Nephron (organoid): ENCODE results near the gene TBXAS1.

ENCODE experiments used
- H3K27ac Mint-ChIP-seq, 3 experiments: 2 replicates each; pipeline ENCODE4 v1.8.0; 2020; ENCODE audit warnings: mixed read lengths in 3 of 3, mild to moderate bottlenecking in 2 of 3, moderate library complexity in 1 of 3
- H3K27me3 Mint-ChIP-seq: 2 replicates; pipeline ENCODE4 v1.8.0; 2021; ENCODE audit warnings: low read depth, mild to moderate bottlenecking, moderate library complexity, mixed read lengths
- H3K36me3 Mint-ChIP-seq: 2 replicates; pipeline ENCODE4 v1.8.0; 2020; ENCODE audit warnings: low read depth, mixed read lengths
- H3K4me1 Mint-ChIP-seq: 2 replicates; pipeline ENCODE4 v1.8.0; 2020; ENCODE audit warnings: mixed read lengths
- H3K4me3 Mint-ChIP-seq, 3 experiments: 2 replicates each; pipeline ENCODE4 v1.8.0; 2020; ENCODE audit warnings: mild to moderate bottlenecking in 3 of 3, mixed read lengths in 3 of 3, moderate library complexity in 2 of 3
- H3K9me3 Mint-ChIP-seq: 2 replicates; pipeline ENCODE4 v1.8.0; 2020; ENCODE audit warnings: mixed read lengths
- CTCF ChIP-seq, 3 experiments: fragments of 200-600 bp; sonication (generic); IDR thresholded peaks; one replicate each; pipeline ENCODE4 v1.5.0; 2021; ENCODE audit warnings: antibody characterized with exemption in 3 of 3; ENCODE audit not compliant: unreplicated experiment in 3 of 3

TBXAS1 gene

DNA sequence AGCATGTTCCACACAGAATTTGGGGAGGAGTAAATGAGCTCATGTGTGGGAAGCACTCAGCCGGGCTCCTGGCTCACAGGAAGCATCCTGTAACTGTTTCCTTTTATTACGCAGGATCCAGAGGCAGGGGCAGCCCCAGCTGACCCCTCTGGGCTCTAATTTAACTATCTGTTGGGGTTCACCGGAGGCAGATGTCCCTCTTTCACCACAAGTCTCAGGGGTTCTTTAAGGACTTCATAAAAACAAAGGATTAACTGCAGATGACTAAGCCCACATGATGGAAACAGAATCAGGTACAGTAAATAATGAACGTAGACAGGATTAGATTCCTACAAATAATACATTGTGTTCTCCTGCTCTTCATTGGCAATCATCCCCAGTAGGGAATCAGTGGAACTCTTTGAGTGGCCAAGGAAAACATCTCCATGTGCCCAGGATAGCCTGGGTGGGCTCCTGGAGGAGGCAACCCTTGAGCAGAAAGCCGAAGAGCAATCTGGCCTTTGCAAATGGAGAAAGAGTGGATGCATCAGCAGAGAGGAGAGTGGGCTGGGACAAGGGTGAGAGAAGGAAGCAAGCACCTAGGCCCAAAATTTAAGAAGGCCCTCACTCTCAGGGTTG, 24.6 kb downstream of the TBXAS1 start:
- H3K4me3 Mint-ChIP-seq, result no peak overlapping the region
- H3K27me3 Mint-ChIP-seq, result no peaks in the 10 kb centered on the region
- TF ChIP-seq CTCF (IDR thresholded peaks at IDR 0.05; ENCODE audit: unreplicated experiment in 3 of 3), result no peak

DNA sequence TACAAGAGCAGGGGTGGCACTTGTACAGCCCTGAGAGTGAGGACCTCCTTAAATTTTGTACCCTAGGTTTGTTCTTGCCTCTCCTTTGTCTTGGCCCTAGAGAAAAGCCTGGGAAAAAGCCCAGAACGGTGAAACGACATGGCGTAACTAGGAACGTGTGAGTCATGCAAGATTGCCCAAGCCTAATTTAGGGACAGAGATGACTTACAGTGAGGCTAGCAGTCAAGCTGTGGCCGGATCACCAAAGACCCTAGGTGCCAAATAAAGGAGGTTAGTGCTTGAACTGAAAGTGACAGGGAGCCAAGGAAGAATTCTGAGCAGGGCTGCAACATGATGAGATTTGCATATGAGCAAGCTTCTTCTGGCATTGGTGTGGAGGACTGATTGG, 25.1 kb downstream of the TBXAS1 start:
- H3K36me3 Mint-ChIP-seq, result no peaks in the 10 kb centered on the region
- H3K4me3 Mint-ChIP-seq, result no peak overlapping the region
- peak overlapping the region in 2 of 3 experiments; percentile 8 for H3K27ac Mint-ChIP-seq
- no peaks in the 10 kb centered on the region for H3K4me1 Mint-ChIP-seq
- H3K27me3 Mint-ChIP-seq, result no peaks in the 10 kb centered on the region
- no peaks in the 10 kb centered on the region for H3K9me3 Mint-ChIP-seq
- TF ChIP-seq CTCF (IDR thresholded peaks at IDR 0.05; ENCODE audit: unreplicated experiment in 3 of 3), result no peak

More for the DNA sequence above, 24.6 kb downstream of the TBXAS1 start:
- no peaks in the 10 kb centered on the region for H3K36me3 Mint-ChIP-seq
- H3K27ac Mint-ChIP-seq, result peak overlapping the region in 2 of 3 experiments; percentile 35 to 43
- H3K9me3 Mint-ChIP-seq, result no peaks in the 10 kb centered on the region
- no peaks in the 10 kb centered on the region for H3K4me1 Mint-ChIP-seq

DNA sequence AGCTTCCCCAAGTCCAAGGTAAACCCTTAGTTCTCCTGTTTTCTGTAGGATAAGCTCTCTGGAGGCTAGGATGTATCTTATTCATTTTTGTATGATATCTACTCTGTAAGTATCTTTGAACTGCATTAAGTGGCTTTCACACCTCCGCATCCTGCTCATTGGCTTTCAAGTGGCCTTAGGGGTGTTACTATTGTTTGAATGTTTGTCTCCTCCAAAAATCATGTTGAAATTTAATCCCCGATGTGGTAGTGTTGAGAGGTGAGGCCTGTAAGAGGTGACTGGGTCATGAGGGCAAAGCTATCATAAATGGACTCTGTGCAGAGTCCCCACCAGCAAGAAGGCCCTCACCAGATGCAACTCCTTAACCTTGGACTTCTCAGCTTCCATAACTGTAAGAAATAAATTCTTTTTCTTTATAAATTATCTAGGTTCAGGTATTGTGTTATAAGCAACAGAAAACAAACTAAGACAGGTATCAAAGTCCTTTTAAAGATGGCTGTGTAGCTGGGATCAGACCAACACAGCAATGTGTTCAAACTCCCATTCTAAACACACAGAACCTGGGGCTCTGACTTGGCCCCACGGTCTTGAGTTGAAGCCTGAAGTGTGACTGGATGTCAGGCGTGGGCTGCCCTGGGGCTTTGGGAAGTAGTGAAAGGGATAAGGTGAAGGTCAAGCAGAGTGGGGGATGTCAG, 25.9 kb downstream of the TBXAS1 start:
- Mint-ChIP-seq H3K4me1 (no peaks in the 10 kb centered on the region), H3K9me3 (no peaks in the 10 kb centered on the region), H3K27me3 (no peaks in the 10 kb centered on the region), H3K36me3 (no peaks in the 10 kb centered on the region), H3K4me3 (no peak overlapping the region), H3K27ac (peak overlapping the region; percentile 18 to 90 (median 46))
- no peak for TF ChIP-seq CTCF (IDR thresholded peaks at IDR 0.05; ENCODE audit: unreplicated experiment in 3 of 3)

DNA sequence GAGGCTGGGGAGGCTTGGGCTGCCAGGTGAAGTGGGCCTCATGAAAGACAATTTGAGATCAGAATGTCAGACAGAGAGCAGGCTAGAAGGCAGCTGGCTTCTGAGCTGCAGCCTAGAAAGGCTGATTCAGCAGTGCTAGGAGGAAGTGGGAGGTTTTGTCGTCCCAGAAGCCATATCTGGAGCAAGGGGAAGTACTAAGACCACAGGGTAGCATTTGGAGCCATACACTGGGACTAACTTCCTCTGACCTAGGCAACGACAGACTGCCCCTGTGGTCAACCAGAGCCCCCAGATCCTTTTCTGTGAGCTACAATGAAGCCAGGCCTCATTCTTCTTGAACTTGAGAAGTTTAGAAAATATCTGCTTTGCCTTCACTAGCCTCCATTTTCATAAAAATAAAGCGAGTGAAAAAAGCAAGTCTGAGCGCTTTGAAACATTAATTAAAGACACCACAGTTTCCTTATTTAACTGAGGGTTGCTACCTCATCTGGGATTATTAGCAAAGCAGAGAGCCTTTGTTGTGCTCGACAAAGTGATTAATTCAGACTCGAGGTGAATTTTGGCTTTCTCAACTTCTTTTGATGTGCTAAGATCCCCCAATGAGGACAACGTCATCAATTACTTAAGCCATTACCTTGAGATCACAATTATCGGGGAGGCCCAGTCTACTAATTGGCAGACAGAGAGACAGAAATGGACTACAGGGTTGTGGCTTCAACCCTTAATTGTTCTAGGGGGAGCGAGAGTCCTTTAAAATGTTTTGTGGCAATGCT, 26.6 kb downstream of the TBXAS1 start:
- Mint-ChIP-seq H3K27me3 (no peaks in the 10 kb centered on the region), H3K27ac (peak overlapping the region; percentile 18 to 90 (median 46)), H3K9me3 (no peaks in the 10 kb centered on the region), H3K4me1 (no peaks in the 10 kb centered on the region), H3K36me3 (no peaks in the 10 kb centered on the region), H3K4me3 (no peak overlapping the region)
- TF ChIP-seq CTCF (IDR thresholded peaks at IDR 0.05; ENCODE audit: unreplicated experiment in 3 of 3), result no peak

DNA sequence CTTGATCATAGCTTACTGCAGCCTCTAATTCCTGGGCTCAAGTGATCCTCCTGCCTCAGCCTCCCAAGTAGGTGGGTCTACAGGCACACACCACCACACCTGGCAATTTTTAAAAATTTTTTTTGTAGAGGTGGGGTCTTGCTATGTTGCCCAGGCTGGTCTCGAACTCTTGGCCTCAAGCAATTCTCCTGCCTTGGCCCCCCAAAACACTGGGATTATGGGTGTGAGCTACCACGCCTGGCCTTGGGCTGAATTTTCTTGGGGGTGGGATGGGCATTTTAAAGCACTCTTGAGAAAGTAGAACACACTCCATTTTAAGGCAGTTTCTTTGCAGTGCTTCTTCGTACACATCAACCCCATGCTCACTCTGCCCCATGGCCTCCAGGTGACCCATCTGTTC, 28.7 kb downstream of the TBXAS1 start:
- no peak overlapping the region for H3K4me3 Mint-ChIP-seq
- no peaks in the 10 kb centered on the region for H3K36me3 Mint-ChIP-seq
- no peaks in the 10 kb centered on the region for H3K27me3 Mint-ChIP-seq
- no peak overlapping the region for H3K27ac Mint-ChIP-seq
- no peaks in the 10 kb centered on the region for H3K4me1 Mint-ChIP-seq
- H3K9me3 Mint-ChIP-seq, result peaks cover 7% of the 10 kb centered on the region
- TF ChIP-seq CTCF (IDR thresholded peaks at IDR 0.05; ENCODE audit: unreplicated experiment in 3 of 3), result no peak
